ENCODE measurements around the gene TRMT61B.

TRMT61B gene

DNA sequence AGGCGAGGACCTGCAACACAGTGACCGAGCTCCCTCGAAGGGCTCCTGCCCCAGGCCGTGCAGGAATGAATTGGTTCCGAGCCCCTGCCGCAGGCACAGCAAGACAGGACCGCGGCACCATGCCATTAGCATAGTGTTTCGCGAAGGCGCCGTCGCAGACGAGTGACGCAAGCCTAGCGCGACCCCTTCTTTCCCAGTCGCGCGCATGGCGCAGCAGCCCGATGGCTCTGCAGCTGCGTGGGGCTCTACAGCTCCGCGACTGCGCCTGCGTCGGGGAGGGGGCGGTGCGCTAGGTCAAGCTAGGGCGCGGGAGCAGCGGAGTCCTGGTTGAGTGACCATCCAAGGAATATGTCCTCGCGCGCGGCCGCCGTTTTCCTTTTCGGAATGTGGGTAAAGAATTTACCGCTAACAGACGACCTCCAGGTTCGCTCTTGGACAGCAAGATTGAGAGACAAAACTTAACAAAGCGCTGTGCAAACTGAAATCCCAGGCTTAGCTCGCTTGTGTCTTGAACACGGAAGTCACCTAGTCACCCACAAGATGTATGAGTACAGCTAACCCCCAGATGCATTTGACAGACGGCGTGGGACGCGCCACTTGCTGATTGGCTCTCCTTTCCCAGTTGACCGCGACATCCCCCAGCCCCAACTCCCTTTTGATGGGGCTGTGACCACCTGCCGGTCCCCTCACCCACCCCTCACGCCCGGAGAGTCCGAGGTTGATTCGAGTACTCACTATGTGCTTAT lies at the start of gene TRMT61B:
TRMT61B (minus strand) TSS at position 164 of the 746 bp plus-strand sequence; CDS start at position 132, 32 bp downstream.
- TF ChIP-seq, protein P1, sequence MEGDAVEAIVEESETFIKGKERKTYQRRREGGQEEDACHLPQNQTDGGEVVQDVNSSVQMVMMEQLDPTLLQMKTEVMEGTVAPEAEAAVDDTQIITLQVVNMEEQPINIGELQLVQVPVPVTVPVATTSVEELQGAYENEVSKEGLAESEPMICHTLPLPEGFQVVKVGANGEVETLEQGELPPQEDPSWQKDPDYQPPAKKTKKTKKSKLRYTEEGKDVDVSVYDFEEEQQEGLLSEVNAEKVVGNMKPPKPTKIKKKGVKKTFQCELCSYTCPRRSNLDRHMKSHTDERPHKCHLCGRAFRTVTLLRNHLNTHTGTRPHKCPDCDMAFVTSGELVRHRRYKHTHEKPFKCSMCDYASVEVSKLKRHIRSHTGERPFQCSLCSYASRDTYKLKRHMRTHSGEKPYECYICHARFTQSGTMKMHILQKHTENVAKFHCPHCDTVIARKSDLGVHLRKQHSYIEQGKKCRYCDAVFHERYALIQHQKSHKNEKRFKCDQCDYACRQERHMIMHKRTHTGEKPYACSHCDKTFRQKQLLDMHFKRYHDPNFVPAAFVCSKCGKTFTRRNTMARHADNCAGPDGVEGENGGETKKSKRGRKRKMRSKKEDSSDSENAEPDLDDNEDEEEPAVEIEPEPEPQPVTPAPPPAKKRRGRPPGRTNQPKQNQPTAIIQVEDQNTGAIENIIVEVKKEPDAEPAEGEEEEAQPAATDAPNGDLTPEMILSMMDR (IDR thresholded peaks at IDR 0.05; ENCODE audit: insufficient read depth, low read length, poor library complexity, severe bottlenecking): no peak
- DNase-seq (ENCODE audit: extremely low read depth, insufficient read length): peak; percentile 99
- Histone ChIP-seq H3K27me3 (replicated peaks; ENCODE audit: control insufficient read depth, insufficient read depth, low read length) (no peaks in the 10 kb centered on the region), H3K36me3 (ENCODE audit: control insufficient read depth, insufficient read depth, low read length) (no peaks in the 10 kb centered on the region), H3K4me3 (replicated peaks; ENCODE audit: low read depth, low read length) (peak within 1 kb of the TSS; percentile 98)

DNA sequence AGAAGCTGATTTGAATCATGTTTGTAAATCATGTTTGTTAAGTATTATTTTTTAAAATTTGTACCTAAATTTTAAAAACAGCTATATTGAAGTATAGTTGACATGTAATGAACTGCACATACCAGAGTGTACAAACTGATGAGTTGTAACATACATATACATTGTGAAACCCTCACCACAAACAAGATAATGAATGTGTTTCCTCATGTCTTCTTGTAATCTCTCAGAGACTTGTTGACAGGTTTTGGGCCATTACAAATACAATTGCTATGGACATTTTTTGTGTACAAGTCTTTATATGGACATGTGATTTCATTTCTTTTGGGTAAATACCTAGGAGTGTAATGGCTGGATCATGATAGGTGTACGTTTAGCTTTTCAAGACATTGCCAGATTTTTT lies 45.8 kb upstream of the TRMT61B start:
- Histone ChIP-seq H3K36me3 (ENCODE audit: control insufficient read depth, insufficient read depth, low read length) (peaks cover 11% of the 10 kb centered on the region), H3K4me3 (replicated peaks; ENCODE audit: low read depth, low read length) (no peak overlapping the region), H3K27me3 (replicated peaks; ENCODE audit: control insufficient read depth, insufficient read depth, low read length) (no peaks in the 10 kb centered on the region)
- no peak for DNase-seq (ENCODE audit: extremely low read depth, insufficient read length)
- TF ChIP-seq, protein P1 (IDR thresholded peaks at IDR 0.05; ENCODE audit: insufficient read depth, low read length, poor library complexity, severe bottlenecking): no peak

DNA sequence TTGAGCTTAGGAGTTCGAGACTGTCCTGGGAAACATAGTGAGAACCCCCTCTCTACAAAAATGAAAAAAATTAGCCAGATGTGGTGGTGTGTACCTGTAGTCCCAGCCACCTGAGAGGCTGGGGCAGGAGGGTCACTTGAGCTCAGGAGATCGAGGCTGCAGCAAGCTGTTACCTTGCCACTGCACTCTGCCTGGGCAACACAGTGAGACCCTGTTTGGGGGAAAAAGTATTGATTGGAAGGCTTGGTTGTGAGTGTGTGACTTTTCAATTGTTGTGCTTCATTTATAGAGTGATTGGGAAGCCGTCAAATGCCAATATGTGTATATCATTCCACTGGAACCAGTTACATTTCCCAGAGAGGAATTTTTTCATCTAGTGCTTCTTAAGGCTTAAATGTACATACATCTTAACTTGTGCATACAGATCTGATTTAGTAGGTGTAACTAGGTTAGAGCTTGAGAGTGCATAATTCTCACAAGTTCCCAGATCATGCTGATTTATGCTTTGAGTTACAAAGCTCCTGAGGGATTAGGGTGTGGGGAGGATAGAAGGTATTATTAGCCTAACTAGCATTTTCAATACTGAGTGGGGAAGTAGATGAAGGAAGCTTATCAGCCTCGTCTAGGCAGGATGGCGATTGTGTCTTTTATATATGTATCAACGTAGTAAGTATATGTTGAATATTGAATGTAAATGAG lies 39.7 kb upstream of the TRMT61B start:
- TF ChIP-seq, protein P1 (IDR thresholded peaks at IDR 0.05; ENCODE audit: insufficient read depth, low read length, poor library complexity, severe bottlenecking): no peak
- H3K36me3 ChIP-seq (ENCODE audit: control insufficient read depth, insufficient read depth, low read length): peaks cover 19% of the 10 kb centered on the region
- DNase-seq (ENCODE audit: extremely low read depth, insufficient read length): no peak
- H3K4me3 ChIP-seq (replicated peaks; ENCODE audit: low read depth, low read length): no peak overlapping the region
- H3K27me3 ChIP-seq (replicated peaks; ENCODE audit: control insufficient read depth, insufficient read depth, low read length): no peaks in the 10 kb centered on the region

DNA sequence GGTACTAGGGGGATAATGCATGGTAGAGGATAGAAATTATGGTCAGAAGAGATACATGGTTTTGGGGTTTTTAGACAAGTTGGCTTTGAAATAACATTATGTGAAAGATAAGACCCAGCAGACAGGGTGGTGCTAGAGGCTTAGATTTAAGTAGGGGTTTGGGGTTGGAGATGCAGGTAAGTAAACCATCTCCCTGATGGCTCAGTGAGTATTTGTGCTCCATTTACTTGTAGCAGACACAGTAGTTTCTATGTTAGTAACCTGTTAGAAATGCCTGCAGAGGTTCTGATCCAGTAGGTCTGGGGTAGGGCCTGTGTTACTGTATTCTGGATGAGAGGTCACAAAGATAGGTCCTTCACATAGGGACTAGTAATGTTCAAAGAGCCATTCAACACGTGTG lies 38.1 kb upstream of the TRMT61B start:
- Histone ChIP-seq H3K36me3 (ENCODE audit: control insufficient read depth, insufficient read depth, low read length) (peaks cover 18% of the 10 kb centered on the region), H3K27me3 (replicated peaks; ENCODE audit: control insufficient read depth, insufficient read depth, low read length) (no peaks in the 10 kb centered on the region), H3K4me3 (replicated peaks; ENCODE audit: low read depth, low read length) (no peak overlapping the region)
- TF ChIP-seq, protein P1 (IDR thresholded peaks at IDR 0.05; ENCODE audit: insufficient read depth, low read length, poor library complexity, severe bottlenecking): no peak
- no peak for DNase-seq (ENCODE audit: extremely low read depth, insufficient read length)

DNA sequence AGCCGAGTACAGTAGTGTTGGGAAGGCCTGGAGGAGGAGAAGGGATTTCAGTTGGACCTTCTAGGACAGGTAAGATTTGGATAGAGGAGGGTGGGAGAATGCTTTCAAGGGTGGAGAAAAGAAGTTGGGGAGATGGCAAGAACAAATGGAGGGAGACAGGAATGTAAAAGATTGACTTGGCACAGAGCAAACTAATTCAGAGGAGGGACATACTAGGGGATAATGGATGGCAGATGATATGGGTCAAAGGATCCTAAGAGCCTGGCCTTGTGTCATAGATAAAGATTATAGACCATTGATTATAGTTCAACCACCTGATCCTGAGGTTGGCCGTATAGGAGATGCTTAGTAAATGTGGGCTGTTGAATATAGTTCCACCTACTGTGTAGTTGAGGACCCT lies 36.7 kb upstream of the TRMT61B start:
- DNase-seq (ENCODE audit: extremely low read depth, insufficient read length): no peak
- Histone ChIP-seq H3K36me3 (ENCODE audit: control insufficient read depth, insufficient read depth, low read length) (peaks cover 17% of the 10 kb centered on the region), H3K4me3 (replicated peaks; ENCODE audit: low read depth, low read length) (no peak overlapping the region), H3K27me3 (replicated peaks; ENCODE audit: control insufficient read depth, insufficient read depth, low read length) (no peaks in the 10 kb centered on the region)
- TF ChIP-seq, protein P1 (IDR thresholded peaks at IDR 0.05; ENCODE audit: insufficient read depth, low read length, poor library complexity, severe bottlenecking): no peak
